NCI-H1436 treated with DMSO at 0.1 percent for 48 hours (cell line): ENCODE results near the gene PLEKHO2.

Experiments used
- DNase-seq: peaks from one replicate; lab custom pipeline; 2025; lab: John Stamatoyannopoulos, UW

PLEKHO2 gene

GRCh38 chr15:64917211-64917610 is 75.5 kb downstream of the PLEKHO2 start:
- no peak for DNase-seq
